ENCODE data around the gene ERBB4. TPM values are rescaled to one million over a fixed set of nuclear protein-coding genes. Genes with fewer than 3 reads are reported as not detected.

ERBB4 gene
- total and polyA plus RNA-seq, 2 of the 8 experiments (the other 6 are each of a cell fraction or from before 2014, with no cell fraction given), result 0.34 to 1.3 TPM

GRCh38 chr2:211690736-211691135 lies 847.9 kb downstream of the ERBB4 start (continued):
- TF ChIP-seq EGR1 (IDR thresholded peaks at IDR 0.05; ENCODE audit: borderline replicate concordance, low read depth, low read length), result no peak
- no peak for TF ChIP-seq RBBP5 (IDR thresholded peaks at IDR 0.05; ENCODE audit: borderline replicate concordance, low read depth, low read length)
- TF ChIP-seq ATF3 (IDR thresholded peaks at IDR 0.05; ENCODE audit: insufficient read depth, low read depth, low read length), result no peak
- no peak for TF ChIP-seq TCF12 (IDR thresholded peaks at IDR 0.05; ENCODE audit: low read depth, low read length)
